Iris pigment epithelial cell (primary cell): ENCODE results near the gene KLHL29.

Experiments used
- DNase-seq: peaks from one replicate; pipeline ENCODE4 v3.0.0-alpha.2; 2011; ENCODE audit warnings: low read depth

Gene KLHL29

GRCh38 chr2:23449413-23449812 lies 64.4 kb downstream of the KLHL29 start:
- DNase-seq, result no peak

DNA sequence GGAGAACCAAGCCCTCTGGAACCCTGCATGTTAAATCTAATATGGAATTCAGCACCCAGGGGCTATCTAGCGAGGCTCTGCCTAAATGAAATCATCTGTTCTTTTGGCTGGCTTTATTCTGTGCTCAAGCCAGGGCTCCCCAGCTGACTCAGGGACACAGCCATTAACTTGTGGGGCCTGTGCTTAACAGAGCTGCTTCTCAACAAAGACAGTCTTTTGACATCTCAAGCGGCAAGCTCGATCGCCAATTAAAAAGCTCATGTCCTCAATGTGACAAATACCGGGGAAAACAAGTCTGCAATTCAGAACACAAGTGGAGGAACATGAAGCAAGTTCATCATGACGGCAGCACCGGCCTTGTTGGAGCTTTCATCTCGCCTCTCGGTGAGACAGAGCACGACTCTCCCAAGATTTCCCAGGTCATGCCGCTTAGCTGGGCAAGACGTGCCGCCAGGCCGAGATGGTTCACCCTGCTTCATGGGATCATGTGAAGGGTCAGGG lies 64.9 kb downstream of the KLHL29 start:
- DNase-seq, result no peak

GRCh38 chr2:23452372-23452771 lies 67.4 kb downstream of the KLHL29 start:
- DNase-seq, result no peak

DNA sequence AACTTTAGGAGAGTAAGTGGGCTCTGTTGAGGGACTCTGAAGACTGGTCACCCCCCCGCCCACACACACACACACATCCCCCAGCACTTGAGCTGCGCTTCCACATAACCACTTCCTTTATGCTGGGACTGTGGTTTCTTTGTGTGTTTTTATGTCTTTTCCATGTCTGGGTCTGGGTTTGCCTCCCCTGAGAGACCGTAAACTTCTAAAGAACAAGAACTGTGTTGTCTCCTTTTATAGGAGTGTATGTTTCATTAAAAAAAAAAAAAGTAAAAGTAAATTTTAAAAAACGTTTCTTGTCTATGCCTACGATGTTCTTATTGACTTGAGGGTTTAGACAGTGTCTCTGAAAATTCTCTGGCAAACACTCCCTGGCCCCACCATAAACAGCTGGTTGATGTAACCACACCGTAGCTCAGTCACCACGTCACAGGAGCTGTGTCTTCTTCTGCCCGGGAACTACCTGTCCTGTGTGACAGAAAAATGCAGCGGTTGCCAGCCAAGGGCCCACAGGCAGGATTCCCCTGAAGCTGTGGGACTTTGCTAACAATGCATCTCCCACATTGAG lies 68.0 kb downstream of the KLHL29 start:
- DNase-seq, result peak; percentile 58

GRCh38 chr2:23453432-23453831 lies 68.5 kb downstream of the KLHL29 start:
- no peak for DNase-seq

GRCh38 chr2:23453836-23454460 lies 69.0 kb downstream of the KLHL29 start:
- DNase-seq, result no peak

DNA sequence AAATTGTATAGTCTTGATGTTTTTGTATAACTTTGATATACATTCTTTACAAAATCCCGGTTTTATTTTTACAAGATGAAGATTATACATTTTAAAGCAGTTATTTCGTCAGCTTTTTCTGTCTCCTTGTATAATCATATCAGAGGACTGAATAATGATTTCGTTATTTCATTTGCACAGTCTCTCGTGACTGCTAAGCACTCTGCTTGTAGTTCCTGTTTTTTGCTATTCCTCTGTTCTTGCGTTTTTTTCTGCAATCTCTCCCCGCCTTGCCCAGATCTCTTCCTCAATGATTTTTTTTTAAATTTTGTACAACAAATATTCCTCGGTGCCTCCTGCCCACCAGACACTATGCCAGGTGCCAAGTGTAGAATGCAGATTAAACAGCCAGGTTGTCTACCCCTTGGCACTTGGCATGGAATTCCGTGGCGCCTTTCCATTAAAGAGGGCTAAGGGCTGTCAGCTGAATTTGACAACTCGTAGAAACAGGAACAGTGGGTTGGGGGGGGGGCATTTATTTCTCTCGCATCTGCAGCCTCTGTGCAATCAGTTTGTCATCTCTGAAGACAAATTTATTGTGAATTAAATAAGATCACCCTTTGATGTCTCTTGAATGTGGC lies 69.6 kb downstream of the KLHL29 start:
- DNase-seq, result no peak

GRCh38 chr2:23456396-23456795 lies 71.4 kb downstream of the KLHL29 start:
- DNase-seq, result no peak

GRCh38 chr2:23456881-23457760 lies 72.1 kb downstream of the KLHL29 start:
- peak; percentile 55 for DNase-seq

GRCh38 chr2:23457990-23458682 lies 73.2 kb downstream of the KLHL29 start:
- no peak for DNase-seq

- no peak for DNase-seq
Measured at GRCh38 chr2:23459032-23459431, 74.1 kb downstream of the KLHL29 start.

GRCh38 chr2:23460228-23460627 lies 75.2 kb downstream of the KLHL29 start:
- DNase-seq, result peak; percentile 55

DNA sequence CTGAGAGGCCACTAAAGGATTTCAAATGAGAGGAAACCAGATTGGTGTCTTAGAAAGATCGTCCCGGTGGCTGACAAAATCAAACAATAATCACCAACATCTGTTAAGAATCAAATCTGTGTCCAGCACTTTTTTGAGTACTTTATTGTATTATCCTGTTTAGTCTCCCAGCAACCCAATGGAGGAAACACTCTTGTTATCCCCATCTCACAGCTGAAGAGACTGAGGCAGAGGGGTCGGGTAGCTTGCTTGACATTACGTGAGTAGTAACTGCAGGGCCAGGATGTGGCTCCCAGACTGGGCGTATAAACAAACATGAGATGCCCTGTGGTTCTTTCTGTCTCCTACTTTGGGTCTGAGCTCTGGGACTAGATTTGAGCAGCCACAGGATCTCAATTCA lies 76.0 kb downstream of the KLHL29 start:
- no peak for DNase-seq

GRCh38 chr2:23464156-23464555 lies 79.2 kb downstream of the KLHL29 start:
- no peak for DNase-seq

DNA sequence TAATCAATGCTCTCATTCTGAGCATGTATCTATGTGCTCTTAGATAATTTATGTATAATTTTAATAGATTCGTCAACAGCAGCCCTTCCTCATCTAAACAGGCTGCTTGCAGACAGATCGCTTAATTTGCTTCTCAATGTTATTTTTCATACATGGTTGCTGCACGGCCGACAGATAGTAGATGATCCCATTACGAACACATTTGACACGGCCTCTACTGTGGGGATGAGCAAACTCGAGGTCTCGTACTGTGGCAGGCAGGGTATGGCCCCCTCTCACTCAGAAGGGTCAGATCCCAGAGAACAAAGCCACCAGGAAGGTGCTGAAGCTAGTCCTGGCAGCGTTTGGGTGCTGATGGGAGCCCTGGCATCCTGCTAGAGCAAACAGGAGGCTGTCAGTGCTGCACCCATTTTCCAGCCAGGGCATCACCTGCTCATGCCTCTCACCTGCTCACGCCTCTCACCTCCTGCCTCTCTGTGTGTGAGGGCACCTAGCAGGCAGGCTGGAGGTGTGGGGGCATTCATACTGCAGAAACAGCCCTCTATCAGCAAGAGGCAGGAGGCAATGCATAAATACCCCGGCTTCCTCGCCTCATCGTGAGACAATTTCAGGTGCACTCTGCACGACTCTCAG lies 80.0 kb downstream of the KLHL29 start:
- no peak for DNase-seq

DNA sequence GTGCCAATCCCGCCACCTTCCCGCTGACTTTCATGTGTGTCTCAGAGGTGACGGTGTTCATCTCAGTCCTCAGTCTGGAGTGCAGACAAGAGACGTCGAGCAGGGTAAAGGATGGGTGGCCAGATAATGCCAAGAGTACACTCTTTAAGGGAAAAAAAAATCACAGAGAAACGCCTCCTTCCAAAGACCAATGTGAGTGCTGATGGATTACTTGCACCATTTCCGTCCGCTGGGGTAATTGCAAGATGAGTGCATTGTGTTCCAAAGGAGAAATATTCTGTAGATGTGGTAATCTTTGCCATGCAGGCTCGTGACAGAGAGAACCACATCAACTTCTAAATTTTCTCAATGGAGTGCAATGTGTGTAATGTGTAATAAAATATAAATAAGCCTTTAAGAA lies 81.0 kb downstream of the KLHL29 start:
- no peak for DNase-seq

DNA sequence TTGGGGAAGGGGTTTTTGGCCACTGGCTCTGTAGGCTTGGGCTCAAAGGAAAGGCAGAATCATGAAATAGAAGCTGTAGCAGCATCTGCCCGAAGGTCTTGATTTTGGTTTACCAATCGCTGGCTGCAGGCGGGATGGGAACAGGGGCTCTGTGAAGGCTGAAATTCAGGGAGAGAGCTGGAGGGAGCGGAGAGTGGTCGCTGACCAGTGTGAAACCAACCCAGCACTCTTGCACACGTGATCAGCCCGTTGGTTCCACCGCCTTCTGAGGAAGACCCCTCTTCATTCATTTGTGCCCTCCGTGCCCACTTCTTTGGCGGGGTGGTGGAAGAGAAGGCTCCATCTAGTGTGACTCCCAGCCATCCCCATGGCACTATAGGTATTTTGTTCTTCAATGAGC lies 82.6 kb downstream of the KLHL29 start:
- DNase-seq, result no peak

DNA sequence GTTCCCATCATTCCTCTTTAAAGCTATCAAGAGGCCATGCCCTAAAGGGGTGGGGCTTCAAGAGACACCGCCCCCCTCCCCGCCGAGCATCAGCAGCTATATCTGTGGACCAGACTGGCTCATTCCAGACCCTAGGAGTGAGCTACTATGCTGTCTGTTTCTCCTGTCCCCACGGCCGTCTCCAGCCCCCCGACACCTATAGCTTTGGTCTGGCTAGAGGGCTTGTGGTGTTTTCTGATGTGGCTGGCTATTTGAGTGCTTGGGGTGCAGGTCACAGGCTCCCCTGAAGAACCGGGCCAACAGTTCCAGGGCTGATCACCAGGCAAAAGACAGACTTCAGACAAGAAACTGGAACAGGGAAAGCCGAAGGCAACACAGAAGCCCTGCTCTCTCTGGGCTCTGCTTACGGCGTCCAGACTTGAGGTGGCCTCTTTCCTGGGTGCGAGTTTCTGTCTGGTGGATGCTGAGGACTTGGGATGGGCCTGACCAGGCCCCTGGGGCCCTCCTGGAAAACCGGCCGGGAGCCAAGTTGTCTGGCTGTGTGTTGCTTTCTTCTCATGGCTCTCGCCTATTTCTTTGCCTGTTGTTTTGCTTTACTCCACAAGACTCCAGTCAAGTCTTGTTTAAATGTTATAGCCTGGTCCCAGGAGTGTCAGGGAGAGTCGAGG lies 83.6 kb downstream of the KLHL29 start:
- DNase-seq, result no peak

- no peak for DNase-seq
Measured at GRCh38 chr2:23469142-23469540, 84.2 kb downstream of the KLHL29 start.

DNA sequence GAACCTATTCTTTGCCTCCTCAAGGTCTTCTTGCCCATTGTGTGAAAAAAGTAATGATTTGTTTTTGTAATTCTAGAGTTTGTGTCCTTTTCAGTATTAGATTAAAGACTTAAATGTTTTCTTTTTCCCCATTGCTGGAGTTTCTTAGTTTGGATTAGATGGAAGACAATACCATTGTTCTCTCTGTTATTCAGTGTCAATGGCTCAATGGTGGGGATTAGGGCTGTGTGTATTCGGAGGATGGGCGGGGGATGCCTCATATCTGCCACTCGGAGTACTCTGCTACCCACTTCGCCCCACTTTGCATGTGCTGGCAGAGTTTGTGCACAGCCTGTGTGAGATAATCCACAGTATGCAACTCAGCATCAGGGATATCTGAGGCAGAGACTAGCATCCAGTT lies 90.1 kb downstream of the KLHL29 start:
- DNase-seq, result no peak

GRCh38 chr2:23475473-23475872 lies 90.5 kb downstream of the KLHL29 start:
- no peak for DNase-seq
